Neuronal stem cell (in vitro differentiated cells): Measurements from ENCODE around the gene STPG3.

Source experiments
- DNase-seq: peaks from one replicate; pipeline ENCODE4 v3.0.0-alpha.2; 2013; ENCODE audit warnings: low spot score
- H2AFZ ChIP-seq: one replicate; pipeline ENCODE4 v1.6.1; 2013; ENCODE audit warnings: mild to moderate bottlenecking, low read length, inconsistent platforms
- H2AK5ac ChIP-seq: 2 replicates; pipeline ENCODE4 v1.6.1; 2013; ENCODE audit warnings: low read depth, mild to moderate bottlenecking, inconsistent platforms, low read length, moderate library complexity, mixed read lengths
- H2BK120ac ChIP-seq: 2 replicates; pipeline ENCODE4 v1.6.1; 2013; ENCODE audit warnings: low read depth, mild to moderate bottlenecking, inconsistent platforms, low read length, moderate library complexity, mixed read lengths
- H2BK12ac ChIP-seq: one replicate; pipeline ENCODE4 v1.6.1; 2013; ENCODE audit warnings: low read length, inconsistent platforms
- H2BK15ac ChIP-seq: 2 replicates; pipeline ENCODE4 v1.6.1; 2013; ENCODE audit warnings: mild to moderate bottlenecking, low read length, inconsistent platforms, mixed read lengths
- H2BK5ac ChIP-seq: one replicate; pipeline ENCODE4 v1.6.1; 2013; ENCODE audit warnings: inconsistent platforms, mild to moderate bottlenecking, low read length, moderate library complexity
- H3K14ac ChIP-seq: one replicate; pipeline ENCODE4 v1.6.1; 2013; ENCODE audit warnings: low read length, inconsistent platforms
- H3K18ac ChIP-seq: 2 replicates; pipeline ENCODE4 v1.6.1; 2013; ENCODE audit warnings: low read length, inconsistent platforms
- H3K23ac ChIP-seq: 2 replicates; pipeline ENCODE4 v1.6.1; 2013; ENCODE audit warnings: low read depth, mild to moderate bottlenecking, mixed read lengths, low read length, inconsistent platforms; ENCODE audit not compliant: poor library complexity
- H3K27ac ChIP-seq: replicated peaks from 3 replicates; pipeline ENCODE4 v1.5.1; 2013; ENCODE audit warnings: low read length, inconsistent platforms
- H3K27me3 ChIP-seq, 3 experiments: 2 replicates each; pipeline ENCODE4 v1.6.1; 2013; ENCODE audit warnings: low read length in 3 of 3, mild to moderate bottlenecking in 2 of 3, inconsistent platforms in 1 of 3, low read depth in 1 of 3, mixed read lengths in 1 of 3, moderate library complexity in 1 of 3; ENCODE audit not compliant: control insufficient read depth in 3 of 3, insufficient read depth in 3 of 3
- H3K36me3 ChIP-seq, 2 donors: replicated peaks in 1 of 2; 2 replicates each; pipeline ENCODE4 v1.6.1; 2013; ENCODE audit warnings: low read length in 2 of 2; ENCODE audit not compliant: control insufficient read depth in 2 of 2, insufficient read depth in 2 of 2
- H3K4ac ChIP-seq: 2 replicates; pipeline ENCODE4 v1.6.1; 2013; ENCODE audit warnings: inconsistent platforms, mild to moderate bottlenecking, low read length, moderate library complexity
- H3K4me1 ChIP-seq, 2 donors: 1 replicate in 1 of 2; 2 replicates in 1 of 2; pipeline ENCODE4 v1.6.1; 2013; ENCODE audit warnings: low read length in 2 of 2, low read depth in 1 of 2; ENCODE audit not compliant: control insufficient read depth in 2 of 2, insufficient read depth in 1 of 2
- H3K4me2 ChIP-seq: one replicate; pipeline ENCODE4 v1.6.1; 2013; ENCODE audit warnings: mild to moderate bottlenecking, low read length, inconsistent platforms; ENCODE audit not compliant: insufficient read depth, poor library complexity, severe bottlenecking
- H3K4me3 ChIP-seq, 2 donors: 2 replicates each; pipeline ENCODE4 v1.5.1; 2013; ENCODE audit warnings: low read length in 2 of 2, mild to moderate bottlenecking in 2 of 2, inconsistent platforms in 1 of 2, moderate library complexity in 1 of 2
- H3K79me1 ChIP-seq: one replicate; pipeline ENCODE4 v1.6.1; 2013; ENCODE audit warnings: low read depth, mild to moderate bottlenecking, inconsistent platforms, low read length, moderate library complexity
- H3K9ac ChIP-seq: one replicate; pipeline ENCODE4 v1.6.1; 2013; ENCODE audit warnings: mild to moderate bottlenecking, low read depth, low read length, inconsistent platforms; ENCODE audit not compliant: poor library complexity
- H3K9me3 ChIP-seq, 2 donors: replicated peaks in 1 of 2; 2 replicates each; pipeline versions ENCODE3 to v1.6.1; 2013; ENCODE audit warnings: low read length in 2 of 2, mild to moderate bottlenecking in 2 of 2, inconsistent platforms in 1 of 2, low read depth in 1 of 2, mixed read lengths in 1 of 2, moderate library complexity in 1 of 2; ENCODE audit not compliant: control insufficient read depth in 2 of 2, insufficient read depth in 1 of 2
- H4K8ac ChIP-seq: one replicate; pipeline ENCODE4 v1.6.1; 2013; ENCODE audit warnings: low read depth, mild to moderate bottlenecking, inconsistent platforms, low read length, moderate library complexity
- H4K91ac ChIP-seq: one replicate; pipeline ENCODE4 v1.6.1; 2013; ENCODE audit warnings: low read length, low read depth, mild to moderate bottlenecking, inconsistent platforms; ENCODE audit not compliant: poor library complexity
- WGBS, 2 donors: extraction: QIAGEN DNeasy Blood & Tissue Kit; methylation state at CpG; one replicate each; pipeline ENCODE4 v1.1.7; 2013; ENCODE audit warnings: missing lambda C conversion rate in 2 of 2, mixed read lengths in 1 of 2; ENCODE audit not compliant: insufficient read length in 2 of 2, insufficient replicate concordance in 1 of 2; ENCODE audit errors: extremely low coverage in 2 of 2; 5-methylcytosine and 5-hydroxymethylcytosine counted together

Gene STPG3

GRCh38 chr9:137222190-137223077, 28.7 kb upstream of the STPG3 start, which contains the start of gene RNF208:
Gene RNF208, minus strand, starts transcription at chr9:137222240. Its CDS starts 1,028 bp downstream, at chr9:137221212.
- no CpG with 5 or more reads among the region's 88 CpGs for WGBS, 2 donors
- Histone ChIP-seq H4K8ac (peak within 1 kb of the TSS; percentile 98), H3K4ac (peak within 1 kb of the TSS; percentile 93), H3K14ac (no peak within 1 kb of the TSS), H3K4me1 (peaks cover 11 to 23% of the 10 kb centered on the region in 2 donors), H3K36me3 (no peaks in the 10 kb centered on the region), H2BK12ac (peak within 1 kb of the TSS; percentile 59), H2BK5ac (peak within 1 kb of the TSS; percentile 66), H4K91ac (no peak within 1 kb of the TSS), H3K4me2 (peak within 1 kb of the TSS; percentile 89), H3K9me3 (no peaks in the 10 kb centered on the region), H3K4me3 (peak within 1 kb of the TSS; percentile 74 to 83), H3K79me1 (peaks cover 10% of the 10 kb centered on the region), H2AFZ (peak within 1 kb of the TSS; percentile 94), H3K23ac (peak within 1 kb of the TSS; percentile 89), H2AK5ac (peak within 1 kb of the TSS; percentile 71), H2BK120ac (peak within 1 kb of the TSS; percentile 81), H2BK15ac (peak within 1 kb of the TSS; percentile 98), H3K27ac (no peak within 1 kb of the TSS), H3K9ac (peak within 1 kb of the TSS; percentile 91), H3K18ac (peak within 1 kb of the TSS; percentile 94), H3K27me3 (peaks cover 0 to 10% (median 3%) of the 10 kb centered on the region in 3 experiments)
- no peak for DNase-seq

DNA sequence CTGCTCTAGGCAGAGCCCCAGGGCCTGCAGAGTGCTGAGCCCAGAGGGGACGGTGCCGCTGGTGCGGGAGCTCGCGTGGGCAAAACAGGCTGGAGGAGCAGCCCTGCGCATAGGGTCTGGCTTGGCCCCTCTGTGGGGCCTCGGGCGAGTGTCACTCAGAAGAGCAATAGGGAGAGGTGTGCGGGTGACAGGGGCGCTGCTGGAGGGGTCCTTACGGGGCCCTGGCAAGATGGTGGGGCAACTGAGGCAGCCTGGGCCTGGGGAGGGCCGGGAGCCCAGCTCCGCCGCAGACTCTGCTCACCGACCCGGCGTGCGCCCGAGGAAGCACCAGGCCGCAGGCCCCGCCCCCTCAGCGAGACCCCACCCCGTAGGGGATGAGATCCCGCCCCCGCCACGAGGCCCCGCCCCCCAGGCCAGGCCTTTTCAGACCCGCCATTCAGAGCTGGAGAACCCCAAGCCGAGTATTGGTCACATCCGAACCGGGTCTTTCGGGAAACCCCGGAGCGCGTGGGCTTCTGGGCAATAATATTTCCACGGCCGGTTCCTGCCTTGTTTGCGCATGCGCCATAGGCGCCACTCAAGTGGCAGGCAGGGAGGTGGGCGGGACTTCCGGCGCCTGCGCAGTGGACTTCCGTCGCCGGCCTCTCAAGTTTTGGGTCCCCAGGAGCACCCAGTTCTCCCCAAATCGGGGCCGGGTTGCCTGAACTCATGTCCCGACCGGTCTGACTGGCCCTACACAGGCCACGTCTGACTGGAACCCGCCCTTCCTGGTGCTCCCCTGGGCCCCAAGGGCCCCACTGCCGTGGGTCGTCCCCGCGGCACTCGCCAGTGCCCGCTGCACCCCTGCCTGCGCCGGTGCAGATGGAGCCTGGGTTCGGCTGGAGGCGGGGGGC, 27.8 kb upstream of the STPG3 start:
- H3K9me3 ChIP-seq: no peaks in the 10 kb centered on the region
- peak overlapping the region; percentile 89 for H3K14ac ChIP-seq
- H2BK12ac ChIP-seq: peak overlapping the region; percentile 59
- H3K23ac ChIP-seq: peak overlapping the region; percentile 93
- H4K8ac ChIP-seq: peak overlapping the region; percentile 82
- H3K27me3 ChIP-seq: peaks cover 0 to 10% (median 3%) of the 10 kb centered on the region in 3 experiments
- peak; percentile 95 for DNase-seq
- WGBS, 2 donors: no CpG with 5 or more reads among the region's 63 CpGs
- peak overlapping the region; percentile 81 for H2BK120ac ChIP-seq
- H4K91ac ChIP-seq: no peak overlapping the region
- no peaks in the 10 kb centered on the region for H3K36me3 ChIP-seq
- peak overlapping the region; percentile 94 for H2AFZ ChIP-seq
- H3K4me2 ChIP-seq: peak overlapping the region; percentile 89
- peaks cover 11 to 23% of the 10 kb centered on the region in 2 donors for H3K4me1 ChIP-seq
- peak overlapping the region; percentile 98 for H2BK15ac ChIP-seq
- peak overlapping the region; percentile 99 for H3K9ac ChIP-seq
- H3K27ac ChIP-seq: peak overlapping the region; percentile 72
- H3K18ac ChIP-seq: peak overlapping the region; percentile 99
- peak overlapping the region; percentile 93 for H3K4ac ChIP-seq
- H2AK5ac ChIP-seq: peak overlapping the region; percentile 71
- peak overlapping the region; percentile 66 for H2BK5ac ChIP-seq
- peaks cover 9% of the 10 kb centered on the region for H3K79me1 ChIP-seq
- H3K4me3 ChIP-seq: peak overlapping the region; percentile 83 to 93

GRCh38 chr9:137224830-137225694, 26.0 kb upstream of the STPG3 start, which contains the start of gene CYSRT1:
Gene CYSRT1, plus strand, starts transcription at chr9:137225174. Its CDS starts 448 bp downstream, at chr9:137225622.
- Histone ChIP-seq H3K36me3 (no peaks in the 10 kb centered on the region), H2BK5ac (no peak within 1 kb of the TSS), H3K9ac (peak within 1 kb of the TSS; percentile 99), H2BK12ac (peak within 1 kb of the TSS; percentile 50), H3K27ac (no peak within 1 kb of the TSS), H2BK15ac (peak within 1 kb of the TSS; percentile 37), H4K8ac (no peak within 1 kb of the TSS), H3K4ac (no peak within 1 kb of the TSS), H3K23ac (peak within 1 kb of the TSS; percentile 35), H2AFZ (peak within 1 kb of the TSS; percentile 94), H3K27me3 (peaks cover 2 to 10% (median 3%) of the 10 kb centered on the region in 3 experiments), H4K91ac (no peak within 1 kb of the TSS), H2BK120ac (no peak within 1 kb of the TSS), H3K4me2 (peak within 1 kb of the TSS; percentile 89), H3K14ac (no peak within 1 kb of the TSS), H2AK5ac (no peak within 1 kb of the TSS), H3K9me3 (no peaks in the 10 kb centered on the region), H3K4me3 (peak within 1 kb of the TSS; percentile 83 to 93), H3K79me1 (peaks cover 6% of the 10 kb centered on the region), H3K18ac (no peak within 1 kb of the TSS), H3K4me1 (peaks cover 9 to 15% of the 10 kb centered on the region in 2 donors)
- no CpG with 5 or more reads among the region's 23 CpGs for WGBS, 2 donors
- no peak for DNase-seq
